Astrocyte of the cerebellum (primary cell): ENCODE data around the gene CLCN6.

Source experiments
- DNase-seq: peaks from one replicate; pipeline ENCODE4 v3.0.0-alpha.2; 2011; ENCODE audit warnings: low read depth
- H3K4me3 ChIP-seq: 2 replicates; pipeline ENCODE4 v1.5.1; 2011; ENCODE audit warnings: mild to moderate bottlenecking, low read depth, low read length, moderate library complexity
- in situ Hi-C: cut with HindIII; loops from 2 replicates; pipeline ENCODE4 v1.10.0; 2017; ENCODE audit warnings: low sequenced_read_pairs
- TF ChIP-seq, protein P1 (sequence below): IDR thresholded peaks from 2 replicates; pipeline ENCODE4 v1.5.1; 2012; ENCODE audit warnings: low read length, low read depth, moderate library complexity, mild to moderate bottlenecking; ENCODE audit errors: missing control alignments

CLCN6 gene

GRCh38 chr1:11789126-11790067, 16.6 kb upstream of the CLCN6 start:
- in situ Hi-C loops, result no loop called here
- TF ChIP-seq, protein P1, sequence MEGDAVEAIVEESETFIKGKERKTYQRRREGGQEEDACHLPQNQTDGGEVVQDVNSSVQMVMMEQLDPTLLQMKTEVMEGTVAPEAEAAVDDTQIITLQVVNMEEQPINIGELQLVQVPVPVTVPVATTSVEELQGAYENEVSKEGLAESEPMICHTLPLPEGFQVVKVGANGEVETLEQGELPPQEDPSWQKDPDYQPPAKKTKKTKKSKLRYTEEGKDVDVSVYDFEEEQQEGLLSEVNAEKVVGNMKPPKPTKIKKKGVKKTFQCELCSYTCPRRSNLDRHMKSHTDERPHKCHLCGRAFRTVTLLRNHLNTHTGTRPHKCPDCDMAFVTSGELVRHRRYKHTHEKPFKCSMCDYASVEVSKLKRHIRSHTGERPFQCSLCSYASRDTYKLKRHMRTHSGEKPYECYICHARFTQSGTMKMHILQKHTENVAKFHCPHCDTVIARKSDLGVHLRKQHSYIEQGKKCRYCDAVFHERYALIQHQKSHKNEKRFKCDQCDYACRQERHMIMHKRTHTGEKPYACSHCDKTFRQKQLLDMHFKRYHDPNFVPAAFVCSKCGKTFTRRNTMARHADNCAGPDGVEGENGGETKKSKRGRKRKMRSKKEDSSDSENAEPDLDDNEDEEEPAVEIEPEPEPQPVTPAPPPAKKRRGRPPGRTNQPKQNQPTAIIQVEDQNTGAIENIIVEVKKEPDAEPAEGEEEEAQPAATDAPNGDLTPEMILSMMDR, result no peak
- H3K4me3 ChIP-seq, result no peak overlapping the region
- DNase-seq, result no peak

DNA sequence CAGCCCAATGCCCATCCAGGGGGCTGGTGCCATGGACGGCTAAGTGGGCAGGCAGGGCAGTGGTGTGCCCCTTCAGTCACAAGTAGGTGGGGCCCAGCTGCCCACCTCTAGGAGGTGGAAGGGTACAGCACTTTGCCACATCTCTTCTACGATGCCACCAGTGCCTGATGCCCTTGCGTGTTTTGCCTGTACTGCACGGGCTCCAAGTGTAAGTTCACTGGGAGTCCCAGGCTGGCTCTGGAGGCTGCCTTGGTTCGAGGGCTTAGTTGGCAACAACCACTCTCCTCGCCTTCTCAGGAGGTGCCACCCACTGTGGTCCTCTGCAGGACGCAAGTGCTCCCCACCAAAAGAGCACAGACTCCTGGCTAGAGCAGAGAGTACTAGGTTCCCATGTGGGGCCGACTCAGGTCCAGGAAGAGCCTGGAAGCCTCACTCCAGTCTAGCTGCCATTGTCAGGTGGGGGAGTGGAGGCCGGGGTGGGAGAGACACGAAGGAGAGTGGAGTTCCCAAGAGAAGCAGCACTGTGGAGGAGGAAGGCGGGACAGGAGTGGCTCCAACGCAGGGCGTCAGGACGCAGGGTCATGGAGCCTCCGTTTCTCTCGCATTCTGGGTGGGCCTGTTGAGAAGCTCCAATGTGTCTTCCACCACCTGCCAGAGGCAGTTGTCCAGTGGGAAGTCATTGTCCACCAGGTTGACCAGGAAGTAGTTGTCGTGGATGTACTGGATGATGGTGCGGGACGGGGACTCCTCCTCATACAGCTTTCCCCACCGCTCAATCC, 15.7 kb upstream of the CLCN6 start:
- no peak overlapping the region for H3K4me3 ChIP-seq
- TF ChIP-seq, protein P1, result no peak

DNA sequence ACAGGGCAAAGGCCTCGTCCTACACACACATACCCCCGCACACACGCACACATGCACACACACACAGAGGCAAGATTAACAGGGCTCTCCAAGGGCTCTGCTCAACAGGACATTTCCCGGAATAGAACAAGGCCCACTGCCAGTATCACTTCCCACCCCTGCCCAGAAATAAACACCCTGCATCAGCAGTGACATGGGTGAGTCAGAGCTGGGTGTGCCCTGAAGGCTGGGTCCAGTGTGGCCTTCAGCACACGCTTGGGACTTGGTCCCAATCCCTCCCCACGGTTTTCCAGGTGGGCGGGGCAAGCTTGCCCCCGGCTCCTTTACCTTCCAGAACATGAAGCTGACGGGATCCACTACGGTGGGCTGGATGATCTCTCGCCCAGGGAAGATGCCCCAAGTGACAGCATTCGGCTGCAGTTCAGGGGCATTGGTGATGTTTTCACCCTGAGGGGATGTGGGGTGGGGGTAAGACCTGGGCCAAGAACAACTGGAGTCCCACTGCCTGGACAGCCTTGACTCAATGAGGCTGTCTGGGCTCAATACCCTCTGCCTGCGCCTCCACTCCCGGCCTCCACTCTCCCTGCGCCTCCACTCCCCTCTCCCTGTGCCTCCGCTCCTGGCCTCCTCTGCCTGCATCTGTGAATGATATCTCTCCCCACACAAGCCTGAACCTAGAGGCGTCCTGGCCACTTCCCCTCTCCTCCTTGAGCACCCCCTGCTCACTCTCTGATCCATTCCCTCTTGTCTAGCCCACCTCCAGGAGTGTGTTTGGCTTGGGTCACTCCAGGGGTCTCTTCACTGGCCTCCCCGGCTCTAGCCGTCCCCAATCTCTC, 14.9 kb upstream of the CLCN6 start:
- TF ChIP-seq, protein P1, result no peak
- in situ Hi-C loops, result no loop called here
- no peak overlapping the region for H3K4me3 ChIP-seq
- DNase-seq, result peak; percentile 62

More for the DNA sequence above, 15.7 kb upstream of the CLCN6 start:
- DNase-seq, result no peak
- in situ Hi-C loops, result no loop called here

DNA sequence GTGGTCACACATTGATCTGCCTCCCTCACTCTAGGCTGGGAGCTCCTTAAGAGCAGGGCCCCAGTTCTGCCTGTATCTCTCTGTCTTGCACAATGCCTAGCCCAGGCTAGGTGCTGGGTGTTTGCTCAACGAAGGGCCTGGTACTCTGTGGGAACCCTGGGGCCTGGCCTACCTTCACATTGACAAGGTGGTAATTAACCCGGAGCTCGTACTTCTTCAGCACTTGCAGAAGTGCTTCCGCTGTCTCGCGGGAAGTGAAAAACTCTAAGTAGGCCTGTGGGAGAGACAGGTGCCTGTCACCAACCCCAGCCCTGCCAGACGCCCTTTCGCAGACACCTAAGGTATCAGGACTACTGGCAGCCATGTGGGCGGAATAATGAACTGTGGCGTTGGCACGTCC, 13.9 kb upstream of the CLCN6 start:
- no peak overlapping the region for H3K4me3 ChIP-seq
- in situ Hi-C loops, result no loop called here
- TF ChIP-seq, protein P1, result no peak
- DNase-seq, result no peak

GRCh38 chr1:11793819-11794218, 12.2 kb upstream of the CLCN6 start:
- in situ Hi-C loops, result no loop called here

More at GRCh38 chr1:11793819-11794218, 12.2 kb upstream of the CLCN6 start:
- TF ChIP-seq, protein P1, result no peak
- no peak for DNase-seq
- H3K4me3 ChIP-seq, result no peak overlapping the region
